Measurements from ENCODE around the gene TIAM1.

The TIAM1 gene

GRCh38 chr21:31346256-31346821 is 2.3 kb upstream of the TIAM1 start:
- no peak for TF ChIP-seq ZFX (IDR thresholded peaks at IDR 0.05; ENCODE audit: borderline replicate concordance)
- no peak for TF ChIP-seq CTCF (IDR thresholded peaks at IDR 0.05)
- H3K27ac ChIP-seq = no peak overlapping the region

DNA sequence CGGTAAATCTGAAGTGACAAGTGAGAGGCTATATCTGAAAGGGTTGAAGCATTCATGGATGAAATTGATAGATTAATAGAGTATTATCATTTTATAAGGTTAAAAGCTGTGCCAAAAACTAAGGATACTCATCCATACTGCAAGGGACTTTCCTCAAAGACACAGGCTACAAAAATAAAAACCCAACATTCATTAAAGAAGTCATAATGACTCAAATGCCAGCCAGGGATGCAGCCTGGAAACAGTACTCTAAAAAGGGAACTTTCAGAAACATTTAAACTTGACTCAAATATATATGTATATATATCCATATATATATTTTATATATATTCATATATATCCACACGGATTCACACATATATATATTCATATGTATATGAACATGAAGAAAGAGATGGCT is 1.1 kb upstream of the TIAM1 start:
- TF ChIP-seq ZFX (IDR thresholded peaks at IDR 0.05; ENCODE audit: borderline replicate concordance) (no peak), CTCF (IDR thresholded peaks at IDR 0.05) (no peak)
- H3K27ac ChIP-seq = no peak overlapping the region

DNA sequence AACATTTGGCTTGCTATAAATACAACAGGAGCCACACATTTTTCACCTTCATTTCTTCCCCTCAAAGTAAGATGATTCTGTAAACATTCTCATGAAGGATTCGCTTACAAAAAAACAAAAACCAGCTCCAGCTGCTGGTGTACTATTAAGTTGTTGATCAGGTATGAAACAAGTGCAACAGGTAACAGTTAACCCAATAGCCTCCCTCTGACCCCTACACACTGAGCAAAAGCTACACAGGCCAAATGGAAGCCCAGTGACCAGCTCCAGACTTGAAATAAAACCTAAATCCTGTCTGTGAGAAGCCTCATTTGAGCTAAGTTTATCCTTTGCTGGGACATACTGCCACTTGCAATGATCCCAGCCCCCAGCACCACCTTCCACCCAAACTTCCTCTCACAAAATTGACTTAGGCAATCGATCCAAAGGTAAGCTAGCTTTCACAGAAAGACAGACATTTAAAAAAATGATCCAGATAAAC is 991 bp downstream of the TIAM1 start:
- H3K27ac ChIP-seq = no peak overlapping the region
- no peak for TF ChIP-seq CTCF (IDR thresholded peaks at IDR 0.05)
- TF ChIP-seq ZFX (IDR thresholded peaks at IDR 0.05; ENCODE audit: borderline replicate concordance) = no peak

DNA sequence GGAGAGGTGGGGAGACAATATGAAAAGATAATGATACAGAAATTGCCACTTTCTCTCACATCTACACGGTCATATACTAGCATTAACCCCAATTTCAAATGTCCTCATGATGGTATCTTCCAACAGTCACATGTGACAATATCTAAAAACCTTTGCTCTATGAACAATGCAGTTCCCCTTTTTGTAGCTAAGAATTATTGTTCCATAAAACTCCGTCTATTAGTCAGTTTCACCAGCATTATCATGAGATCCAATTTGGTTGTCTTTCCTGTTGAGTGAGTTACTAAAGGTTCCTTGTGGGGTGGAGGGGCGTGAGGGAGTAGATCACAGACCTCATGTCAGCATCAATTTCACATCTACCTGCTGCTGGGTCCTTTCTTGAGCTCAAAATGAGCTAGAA is 1.7 kb downstream of the TIAM1 start:
- TF ChIP-seq ZFX (IDR thresholded peaks at IDR 0.05; ENCODE audit: borderline replicate concordance) (no peak), CTCF (IDR thresholded peaks at IDR 0.05) (no peak)
- H3K27ac ChIP-seq = no peak overlapping the region

DNA sequence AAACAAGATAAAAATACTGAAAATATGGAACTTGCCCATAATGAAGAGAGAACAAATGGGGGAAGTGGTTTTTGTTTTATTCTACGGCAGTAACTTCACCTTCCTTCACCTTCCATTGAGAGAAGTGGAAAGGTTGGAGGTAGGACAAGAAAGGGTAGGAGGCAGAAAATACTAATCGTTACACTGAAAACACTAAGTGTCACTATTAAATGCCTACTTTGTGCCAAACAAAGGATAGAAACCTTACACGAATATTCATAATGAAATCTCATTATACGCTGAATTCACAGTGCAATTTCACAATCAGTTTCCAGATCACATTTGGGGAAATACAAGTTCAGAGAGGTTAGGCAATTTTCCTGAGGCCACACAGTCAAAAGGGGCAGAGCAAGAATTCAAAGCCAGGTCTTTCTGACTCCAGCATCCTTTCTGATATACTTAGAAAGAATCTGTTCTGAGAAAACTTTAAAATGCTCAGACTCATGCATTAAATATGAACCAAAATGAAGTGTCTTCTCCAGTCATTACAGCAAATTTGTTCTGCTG is 3.0 kb downstream of the TIAM1 start:
- TF ChIP-seq CTCF (IDR thresholded peaks at IDR 0.05) = no peak
- TF ChIP-seq ZFX (IDR thresholded peaks at IDR 0.05; ENCODE audit: borderline replicate concordance) = no peak
- H3K27ac ChIP-seq = no peak overlapping the region

DNA sequence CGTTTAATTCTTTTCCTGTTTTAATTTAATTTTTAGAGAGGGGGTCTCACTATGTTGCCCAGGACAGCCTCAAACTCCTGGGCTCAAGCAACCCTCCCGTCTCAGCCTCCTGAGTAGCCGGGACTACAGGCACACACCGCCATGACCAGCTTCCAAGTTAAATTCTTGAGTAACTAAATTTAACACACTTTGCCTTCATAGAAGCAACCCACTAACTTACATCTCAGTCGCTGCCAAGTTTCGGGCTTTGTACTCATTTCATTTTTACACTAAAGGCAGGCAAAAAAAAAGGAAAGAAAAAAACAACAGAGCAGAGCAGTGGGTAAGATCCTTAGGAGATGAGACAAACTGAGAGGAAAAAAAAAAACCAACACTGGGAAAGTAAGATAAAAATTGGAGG is 3.5 kb downstream of the TIAM1 start:
- TF ChIP-seq CTCF (IDR thresholded peaks at IDR 0.05) (no peak), ZFX (IDR thresholded peaks at IDR 0.05; ENCODE audit: borderline replicate concordance) (no peak)
- no peak overlapping the region for H3K27ac ChIP-seq

GRCh38 chr21:31339721-31340120 is 4.3 kb downstream of the TIAM1 start:
- no peak for TF ChIP-seq ZFX (IDR thresholded peaks at IDR 0.05; ENCODE audit: borderline replicate concordance)
- no peak for TF ChIP-seq CTCF (IDR thresholded peaks at IDR 0.05)
- no peak overlapping the region for H3K27ac ChIP-seq
